GM21367 (cell line): ENCODE measurements around the gene SOX6.
"Not testable (repeated sequence)": the region's sequence is repeated elsewhere in the genome, so short reads cannot be mapped to it uniquely, and the experiment has no call there.

Source experiments
- ATAC-seq: cut with Tn5 transposase; IDR thresholded peaks from one replicate; pipeline ENCODE4 v1.9.1; 2021; ENCODE audit not compliant: unreplicated experiment

The SOX6 gene

DNA sequence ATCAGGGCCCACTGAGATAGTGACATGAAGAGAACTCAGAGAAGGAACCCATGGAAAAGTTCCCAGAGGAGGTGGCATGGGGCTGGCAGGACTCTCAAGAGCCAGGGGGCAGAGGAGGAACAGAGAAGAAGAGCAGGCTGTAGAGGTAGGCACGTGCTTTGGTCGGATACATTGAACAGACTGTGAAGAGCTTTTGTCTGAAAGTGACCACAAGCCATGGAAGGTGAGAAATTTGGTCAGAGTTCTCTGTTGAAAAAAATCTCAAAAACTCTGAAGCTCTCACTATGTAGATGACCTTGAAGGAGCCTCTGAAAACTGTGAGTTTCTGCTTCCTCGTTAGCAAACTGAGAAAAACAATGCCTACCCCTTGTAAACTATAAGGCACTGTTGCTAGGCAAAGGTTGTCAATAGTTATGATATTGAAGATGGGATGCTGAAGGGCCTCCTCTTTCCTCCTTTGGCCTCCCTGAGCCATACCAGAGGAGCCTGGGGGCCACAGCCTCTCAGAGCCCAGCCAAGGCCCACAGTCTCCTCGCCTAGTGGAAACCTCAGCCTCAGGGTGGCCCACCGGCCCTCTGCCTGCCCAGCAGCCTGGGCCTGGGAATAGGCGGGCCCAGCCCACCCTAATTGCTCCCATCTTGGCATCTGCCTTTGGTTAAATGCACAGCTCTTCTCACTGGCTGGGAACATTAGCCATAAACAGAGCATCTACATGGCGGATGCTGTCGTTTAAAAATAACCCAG, 415.7 kb downstream of the SOX6 start:
- no peak for ATAC-seq

DNA sequence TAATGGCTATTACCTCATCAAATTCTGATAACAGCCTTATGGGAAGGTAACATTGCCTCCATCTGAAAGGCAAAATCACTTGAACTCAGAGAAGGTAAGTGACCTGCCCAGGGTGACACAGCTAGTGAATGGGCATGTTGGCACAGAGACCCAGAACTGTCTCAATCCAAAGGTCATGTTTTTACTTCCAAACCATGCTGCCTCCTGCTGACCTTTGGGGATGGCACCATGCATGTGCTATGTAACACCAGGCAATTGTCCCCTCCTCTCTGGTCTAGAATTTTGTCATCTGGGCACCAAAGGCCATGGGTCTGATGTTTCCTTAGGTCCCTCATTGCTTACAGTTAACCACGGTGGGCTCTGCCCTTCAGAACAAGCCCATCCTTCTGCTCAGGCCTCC, 417.4 kb downstream of the SOX6 start:
- no peak for ATAC-seq

DNA sequence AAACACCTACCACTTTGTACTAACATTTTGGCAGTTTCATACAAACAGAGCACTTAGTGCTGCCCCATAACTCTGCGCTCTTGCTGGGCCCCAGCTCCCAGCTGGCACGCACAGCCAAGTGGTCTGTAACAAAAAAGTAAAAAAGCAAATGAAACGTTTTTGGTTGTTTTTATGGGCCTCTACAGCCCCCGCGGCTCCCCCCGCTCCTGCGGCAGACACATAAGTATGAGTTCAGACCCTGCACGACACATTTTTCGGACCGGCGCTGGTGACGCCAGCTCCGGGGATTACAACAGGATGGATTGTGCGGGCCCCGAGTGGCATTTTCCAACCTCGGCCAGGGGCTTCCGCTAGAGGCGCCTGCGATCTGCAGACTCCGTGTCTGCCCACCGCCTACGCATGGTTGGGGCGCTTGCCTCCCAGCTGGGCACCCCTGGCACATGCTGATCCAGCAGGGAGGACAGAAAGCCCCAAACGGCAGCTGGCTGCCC, 418.2 kb downstream of the SOX6 start:
- no peak for ATAC-seq

DNA sequence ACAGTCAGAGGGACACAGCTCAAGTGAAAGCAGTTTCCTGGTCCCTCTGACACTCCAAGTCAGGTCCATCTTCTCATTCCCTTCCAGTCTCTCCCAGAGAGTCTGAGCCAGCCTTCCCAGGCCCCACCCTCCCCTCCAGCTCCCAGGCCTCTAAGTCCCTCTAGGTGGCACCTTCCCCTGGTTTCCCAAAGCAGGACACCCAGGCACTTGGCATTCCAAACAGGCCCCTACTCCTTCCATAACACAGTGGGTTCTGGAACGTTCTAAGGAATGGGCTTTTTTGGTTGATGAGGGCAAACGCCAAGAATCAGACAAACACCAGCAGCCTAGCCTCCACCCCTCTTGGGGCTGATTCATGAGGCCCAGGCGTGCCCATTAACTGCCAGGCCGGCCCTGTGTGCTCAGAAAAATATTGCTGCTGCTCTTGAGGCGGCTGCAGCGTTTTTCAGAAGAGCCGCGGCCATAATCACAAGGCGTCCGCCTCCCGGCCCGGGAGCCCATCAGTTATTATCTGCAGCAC, 418.7 kb downstream of the SOX6 start:
- no peak for ATAC-seq

DNA sequence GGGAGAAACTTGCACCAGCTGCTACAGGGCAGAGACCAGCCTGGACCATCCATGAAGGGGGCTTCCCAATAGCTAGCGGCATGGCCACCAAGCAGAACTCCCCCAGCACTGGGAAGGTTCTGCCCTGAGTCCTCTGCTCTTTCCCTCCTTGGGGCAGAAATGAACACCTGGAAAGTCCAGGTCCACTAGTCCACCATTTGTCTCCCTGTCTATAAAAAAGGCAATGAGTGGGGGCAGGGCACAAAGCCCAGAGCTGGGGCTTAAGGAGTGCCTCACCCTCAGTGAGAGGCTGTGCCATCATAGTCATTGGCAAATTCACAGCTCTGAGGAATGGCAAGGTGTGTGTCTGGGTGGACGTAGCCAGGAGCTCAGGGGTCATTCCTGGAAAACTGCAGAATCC, 420.3 kb downstream of the SOX6 start:
- ATAC-seq: no peak

DNA sequence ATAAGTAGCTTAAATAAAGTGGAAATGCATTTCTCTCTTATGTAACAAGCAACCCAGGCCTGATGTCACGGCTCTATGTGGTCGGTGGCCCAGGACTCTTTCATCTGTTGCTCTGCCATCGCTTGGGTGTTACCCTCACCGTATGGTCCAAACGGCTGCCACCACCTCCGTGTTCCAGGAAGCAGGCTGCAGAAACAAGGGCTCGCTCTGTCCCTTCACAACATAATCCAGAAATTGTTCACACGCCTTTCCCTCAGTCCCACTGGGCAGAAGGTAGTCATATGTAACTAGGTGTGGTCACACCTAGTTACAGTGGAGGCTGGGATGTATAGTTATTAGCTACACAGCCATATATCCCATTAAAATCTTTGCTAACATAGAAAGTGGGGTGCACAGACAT, 421.0 kb downstream of the SOX6 start:
- no peak for ATAC-seq

DNA sequence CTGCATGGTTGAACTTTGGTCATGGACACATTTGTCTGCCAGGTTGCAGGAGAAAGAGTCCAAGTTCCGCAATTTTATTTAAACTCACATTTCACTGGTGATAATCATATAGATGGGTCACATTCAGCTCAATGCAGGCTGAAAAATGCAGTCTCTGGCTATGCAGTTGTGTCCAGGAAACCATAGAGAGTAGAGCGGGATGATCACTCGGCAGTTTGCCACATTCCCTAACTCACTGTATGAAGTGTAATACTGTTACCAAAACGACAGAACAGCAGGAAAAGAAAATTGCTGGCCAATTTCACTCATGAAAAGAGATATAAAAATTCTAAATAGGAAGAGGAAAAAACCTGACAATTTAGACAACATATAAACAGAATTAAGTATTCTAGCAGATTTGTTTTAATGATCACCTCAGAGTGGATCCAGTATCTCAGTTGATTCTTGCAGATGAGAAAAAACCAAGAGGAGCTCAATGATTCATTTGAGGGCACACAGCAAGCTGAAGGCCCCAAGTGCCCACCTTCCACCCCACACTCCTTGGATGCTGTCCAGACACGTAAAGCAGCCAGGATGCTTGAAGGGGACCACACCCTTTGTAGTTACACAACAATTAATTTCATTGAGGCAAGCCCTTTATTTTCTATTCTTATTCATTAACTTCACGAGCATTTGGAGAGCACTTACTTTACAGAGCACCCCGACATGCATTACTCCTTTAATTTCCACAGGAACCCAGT, 422.3 kb downstream of the SOX6 start:
- ATAC-seq: no peak

DNA sequence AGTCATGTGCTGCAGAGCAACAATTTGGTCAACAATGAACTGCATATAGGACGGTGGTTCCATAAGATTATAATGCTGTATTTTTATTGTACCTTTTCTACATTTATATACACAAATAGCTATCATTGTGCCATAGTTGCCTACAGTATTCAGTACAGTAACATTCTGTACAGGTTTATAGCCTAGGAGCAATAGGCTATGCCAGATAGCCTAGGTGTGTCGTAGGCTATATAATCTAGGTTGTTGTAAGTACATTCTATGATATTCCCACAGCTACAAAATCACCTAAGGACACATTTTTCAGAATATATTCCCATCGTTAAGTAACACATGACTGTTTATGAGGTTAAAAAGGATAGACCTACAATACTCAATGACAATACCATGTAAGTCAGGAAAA, 423.9 kb downstream of the SOX6 start:
- ATAC-seq: no peak

DNA sequence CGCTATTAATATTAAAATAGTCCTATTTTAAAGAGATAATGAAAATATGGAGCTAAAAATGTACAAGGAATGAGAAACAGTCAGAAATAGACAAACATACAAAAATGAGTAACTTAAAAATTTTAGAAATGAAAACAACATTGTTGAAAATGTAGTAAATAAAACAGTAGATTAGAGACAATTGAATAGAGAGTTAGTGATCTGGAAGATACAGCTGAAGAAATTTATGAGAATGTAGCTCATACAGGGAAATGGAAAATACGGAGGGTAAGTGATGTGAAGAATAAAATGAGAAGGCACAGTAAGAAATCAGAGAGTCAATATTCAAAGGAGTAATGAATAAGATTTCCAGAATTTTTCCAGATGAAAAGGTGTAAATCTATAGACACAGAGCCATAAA, 424.8 kb downstream of the SOX6 start:
- no peak for ATAC-seq

DNA sequence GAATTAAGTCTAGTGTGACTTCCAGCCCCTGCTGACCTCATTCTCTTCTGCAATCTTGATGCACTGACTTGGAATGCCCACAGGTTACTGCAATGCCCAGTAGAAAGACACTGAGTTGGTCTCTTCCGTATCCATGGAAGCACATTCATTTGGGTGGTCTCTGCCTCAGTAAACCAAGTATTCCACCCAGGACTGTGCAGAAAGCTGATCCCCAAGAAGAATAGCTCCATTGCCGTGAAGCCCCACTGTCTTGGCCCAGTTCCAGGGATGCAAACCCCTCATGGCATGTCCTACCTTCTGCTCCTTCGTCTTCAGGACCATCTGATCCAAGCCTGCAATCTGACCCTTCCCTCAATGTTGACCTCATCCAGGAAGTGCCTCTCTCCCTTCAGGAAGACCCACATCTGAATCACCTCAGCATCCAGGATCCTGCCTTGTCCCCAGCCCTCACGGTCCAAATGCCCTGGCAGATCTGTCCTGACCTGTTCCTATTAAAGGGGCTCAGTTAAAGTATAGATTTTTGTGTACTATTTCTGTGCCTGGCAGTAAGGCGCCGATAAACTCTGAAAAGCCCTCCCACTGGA, 425.8 kb downstream of the SOX6 start:
- no peak for ATAC-seq

DNA sequence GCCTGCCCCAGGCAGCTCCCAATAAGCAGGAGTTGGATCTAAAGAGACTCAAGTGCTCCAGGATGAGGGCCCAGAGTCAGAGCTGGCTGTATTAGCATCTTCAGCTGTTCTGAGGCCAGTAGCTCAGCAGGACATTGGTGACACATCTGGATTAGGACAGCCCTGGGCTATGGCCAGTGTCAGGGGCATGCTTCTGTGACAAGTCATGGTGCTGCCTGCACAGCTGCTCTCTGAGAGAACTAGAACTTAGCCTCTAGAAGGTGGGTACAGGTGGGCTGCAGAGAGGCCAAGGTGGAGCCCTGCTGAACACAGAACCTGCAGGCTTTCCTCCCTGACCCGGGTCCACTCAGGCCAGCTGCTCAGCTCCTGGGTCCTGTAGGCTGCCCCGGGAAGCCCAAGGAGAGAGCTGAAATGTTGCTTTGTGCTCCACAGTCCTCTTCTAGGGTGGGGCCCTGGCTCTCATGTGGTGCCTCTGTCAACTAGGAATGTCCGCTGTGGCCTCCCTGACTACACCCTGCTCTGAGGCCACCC, 426.9 kb downstream of the SOX6 start:
- no peak for ATAC-seq

DNA sequence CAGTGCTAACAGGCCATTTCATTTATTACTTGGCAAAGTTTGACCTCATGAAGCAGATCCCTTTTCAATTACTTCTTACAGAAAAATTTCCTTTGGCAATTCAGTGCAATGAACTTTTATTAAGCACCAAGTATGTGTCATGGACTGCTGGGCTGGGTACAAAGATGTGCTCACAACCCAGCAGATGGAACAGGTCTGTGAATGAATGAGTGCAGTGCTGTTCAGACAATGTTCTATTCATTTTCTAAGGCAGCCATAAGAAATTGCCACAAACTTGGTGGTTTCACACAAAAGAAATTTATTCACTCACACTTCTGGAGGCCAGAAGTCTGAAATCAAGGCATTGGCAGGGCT, 428.5 kb downstream of the SOX6 start:
- no peak for ATAC-seq

DNA sequence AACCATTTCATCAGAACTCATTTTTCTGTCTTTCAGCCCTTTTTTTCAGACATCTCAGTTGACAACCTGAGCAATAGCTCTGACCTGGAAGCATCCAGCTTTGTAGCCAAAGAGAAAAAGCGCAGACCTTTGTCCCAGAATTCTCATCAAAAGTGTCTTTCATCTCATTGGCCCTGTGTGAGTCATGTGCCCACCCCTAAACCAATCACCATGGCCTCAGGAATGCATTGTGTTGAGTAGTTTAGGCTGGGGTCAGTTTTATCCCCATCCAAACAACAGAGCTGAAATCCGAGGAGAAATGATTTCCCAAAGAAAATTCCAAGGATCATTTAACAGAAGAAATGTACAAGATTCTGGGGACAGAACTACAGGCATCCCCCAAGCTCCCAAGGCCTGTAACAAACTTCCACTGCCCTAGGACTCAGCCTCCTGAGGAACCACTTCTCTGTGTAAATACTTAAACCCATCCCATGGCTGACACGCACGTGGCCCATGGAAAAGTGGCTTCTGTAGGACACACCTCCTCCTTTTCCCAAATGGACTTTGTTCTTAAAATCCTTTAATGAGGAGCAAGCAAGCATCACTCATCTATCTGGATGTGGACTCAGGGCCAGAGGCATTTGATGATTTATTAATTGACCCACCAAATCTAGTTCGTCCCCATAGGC, 429.0 kb downstream of the SOX6 start:
- no peak for ATAC-seq

DNA sequence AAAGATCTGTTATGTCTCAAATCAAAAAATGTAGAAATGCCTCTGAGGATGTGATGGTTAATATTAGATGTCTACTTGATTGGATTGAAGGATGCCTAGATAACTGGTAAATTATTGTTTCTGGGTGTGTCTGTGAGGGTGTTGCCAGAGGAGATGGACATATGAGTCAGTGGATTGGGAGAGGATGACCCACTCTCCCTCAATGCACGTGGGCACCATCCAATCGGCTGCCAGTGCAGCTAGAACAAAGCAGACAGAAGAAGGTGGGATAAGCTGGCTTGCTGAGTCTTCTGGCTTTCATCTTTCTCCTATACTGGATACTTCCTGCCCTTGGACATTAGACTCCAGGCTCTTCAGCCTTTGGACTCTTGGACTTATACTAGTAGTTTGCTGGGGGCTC, 430.3 kb downstream of the SOX6 start:
- no peak for ATAC-seq

DNA sequence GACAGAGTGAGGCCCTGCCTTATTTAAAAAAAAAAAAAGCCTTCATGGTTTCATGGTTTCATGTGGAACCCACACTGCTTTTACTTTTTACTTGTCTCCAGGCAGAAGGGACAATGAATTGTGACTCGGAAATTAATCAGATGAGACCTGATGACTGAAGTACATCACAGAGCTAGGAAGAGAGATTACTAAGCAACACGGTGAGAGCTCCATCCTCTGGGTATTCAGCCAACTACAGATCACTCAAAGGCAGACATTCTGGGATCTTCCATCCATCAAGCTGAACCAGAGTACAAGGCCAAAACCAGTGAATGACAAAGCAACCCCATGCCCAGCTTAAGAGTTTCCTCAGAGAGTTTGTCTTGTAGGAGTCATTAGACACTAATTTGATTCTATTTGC, 433.2 kb downstream of the SOX6 start:
- ATAC-seq: no peak

DNA sequence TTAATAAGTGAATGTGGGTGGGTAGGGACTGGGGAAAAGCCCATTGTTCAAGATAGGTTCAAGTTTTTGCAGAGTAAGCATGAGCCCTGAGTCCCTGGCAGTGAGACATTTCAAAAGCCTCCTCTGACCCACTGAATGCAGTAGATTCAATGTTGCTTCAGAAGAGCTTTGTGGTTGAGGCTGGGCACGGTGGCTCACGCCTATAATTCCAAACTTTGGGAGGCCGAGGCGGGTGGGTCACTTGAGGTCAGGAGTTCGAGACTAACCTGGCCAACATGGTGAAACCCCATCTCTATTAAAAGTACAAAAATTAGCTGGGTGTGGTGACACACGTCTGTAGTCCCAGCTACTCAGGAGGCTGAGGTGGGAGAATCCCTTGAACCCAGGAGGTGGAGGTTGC, 433.6 kb downstream of the SOX6 start:
- ATAC-seq: not testable (repeated sequence)

DNA sequence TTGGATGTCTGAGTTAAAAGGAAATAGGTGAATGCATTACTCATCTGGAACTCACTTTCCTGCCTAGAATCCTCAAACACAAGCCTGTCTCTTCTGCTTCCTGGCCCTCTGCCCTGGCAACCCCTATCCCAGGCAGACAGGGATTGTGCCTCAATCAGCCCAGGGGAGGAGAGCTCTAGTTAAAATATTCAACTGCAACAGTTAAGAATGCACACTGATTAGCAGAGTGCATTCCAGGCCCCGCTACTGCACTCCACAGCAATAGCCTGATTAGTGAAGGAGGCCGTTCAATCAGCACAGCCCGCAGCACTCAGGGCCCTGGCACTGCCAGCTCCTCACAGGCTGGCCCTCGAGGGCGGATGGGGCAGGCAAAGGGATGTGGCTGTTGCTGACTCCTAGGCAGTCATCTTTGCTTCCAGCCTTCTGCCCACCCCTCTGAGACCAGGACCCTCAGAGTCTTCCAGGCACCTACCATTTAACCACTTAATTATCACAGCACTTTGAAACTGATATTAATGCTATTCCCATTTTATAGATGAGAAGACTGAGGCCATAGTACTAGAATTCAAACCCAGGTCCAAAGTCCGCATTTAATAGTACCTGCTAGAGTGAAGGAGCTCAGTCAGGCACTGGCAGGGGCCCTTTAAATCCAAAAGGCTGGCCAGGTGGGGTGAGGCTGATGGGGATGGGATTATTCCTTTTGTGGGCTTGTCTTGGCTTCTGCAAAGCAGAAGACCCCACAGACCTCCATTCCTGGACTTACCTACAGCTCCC, 435.3 kb downstream of the SOX6 start:
- no peak for ATAC-seq

DNA sequence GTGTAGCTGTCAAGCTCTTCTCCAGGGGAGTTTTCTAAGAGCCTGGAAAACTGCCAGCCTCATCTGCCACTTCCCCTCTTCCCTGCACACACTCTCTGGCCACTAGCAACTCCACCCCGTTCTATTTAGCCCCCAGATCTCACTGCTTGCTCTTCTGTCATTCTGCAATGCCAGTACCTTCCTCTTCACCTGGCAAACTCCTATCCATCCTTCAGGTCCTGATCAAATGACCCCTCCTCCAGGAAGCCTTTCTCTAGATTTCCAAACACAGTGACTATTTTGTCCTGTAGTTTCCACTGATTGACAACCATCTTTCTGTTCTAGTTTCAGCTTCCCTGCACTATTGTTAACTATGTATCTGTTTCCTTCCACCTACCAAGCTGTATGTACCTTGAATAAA, 437.7 kb downstream of the SOX6 start:
- ATAC-seq: no peak

DNA sequence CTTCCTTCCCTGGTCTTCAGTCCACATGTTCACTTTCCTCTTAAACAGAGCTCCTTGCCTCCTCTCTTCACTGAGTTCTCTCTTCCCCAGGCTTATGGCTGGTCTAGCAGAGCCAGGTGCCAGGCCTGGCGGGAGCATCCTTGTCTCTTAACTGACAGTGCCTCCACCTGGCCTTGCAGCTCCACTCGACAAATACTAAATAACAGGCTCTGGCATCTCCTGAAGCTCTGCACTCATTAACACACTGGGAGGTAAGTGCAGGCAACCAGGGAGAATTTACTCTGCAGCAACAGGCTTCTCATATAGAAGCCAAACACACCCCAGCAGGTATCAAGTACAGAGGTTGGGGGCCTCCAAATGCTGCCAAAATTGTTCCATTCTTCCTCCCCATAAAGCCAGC, 438.1 kb downstream of the SOX6 start:
- ATAC-seq: no peak
